Urinary bladder (tissue), 4 donors: Measurements from ENCODE around the gene ARNT2. TPM values are rescaled to one million over a fixed set of nuclear protein-coding genes. Genes with fewer than 3 reads are reported as not detected.

Experiments used
- DNase-seq: peaks from one replicate; pipeline ENCODE4 v3.0.0-alpha.2; 2015; ENCODE audit errors: extremely low spot score
- H3K27ac ChIP-seq: one replicate; pipeline ENCODE4 v1.5.1; 2013; ENCODE audit warnings: low read depth, mild to moderate bottlenecking, moderate library complexity
- H3K36me3 ChIP-seq: one replicate; pipeline ENCODE4 v1.6.1; 2013; ENCODE audit warnings: mild to moderate bottlenecking, moderate library complexity; ENCODE audit not compliant: insufficient read depth
- H3K4me1 ChIP-seq: one replicate; pipeline ENCODE4 v1.6.1; 2013; ENCODE audit warnings: mild to moderate bottlenecking, moderate library complexity; ENCODE audit not compliant: insufficient read depth
- H3K4me3 ChIP-seq: one replicate; pipeline ENCODE4 v1.5.1; 2013; ENCODE audit warnings: low read depth, low read length
- WGBS: extraction: QIAGEN DNeasy Blood & Tissue Kit; methylation state at CpG from one replicate; pipeline ENCODE4 v1.1.7; 2013; 5-methylcytosine and 5-hydroxymethylcytosine counted together
- polyA plus RNA-seq: library from polyadenylated mRNA; stranded (reverse); fragments of 200-250 nt; gene quantifications from one replicate; pipeline ENCODE4 v1.2.3, GENCODE V29; 2013
- total RNA-seq: library from RNA; depleted of rRNA; stranded (reverse); fragments of >200 nt; gene quantifications from one replicate; pipeline ENCODE4 v1.2.3, GENCODE V29; 2014
- donor health status: healthy with polysubstance abuse.
- donor health status: healthy.

The ARNT2 gene
- total and polyA plus RNA-seq, 2 donors: 6.3 to 9.7 TPM

DNA sequence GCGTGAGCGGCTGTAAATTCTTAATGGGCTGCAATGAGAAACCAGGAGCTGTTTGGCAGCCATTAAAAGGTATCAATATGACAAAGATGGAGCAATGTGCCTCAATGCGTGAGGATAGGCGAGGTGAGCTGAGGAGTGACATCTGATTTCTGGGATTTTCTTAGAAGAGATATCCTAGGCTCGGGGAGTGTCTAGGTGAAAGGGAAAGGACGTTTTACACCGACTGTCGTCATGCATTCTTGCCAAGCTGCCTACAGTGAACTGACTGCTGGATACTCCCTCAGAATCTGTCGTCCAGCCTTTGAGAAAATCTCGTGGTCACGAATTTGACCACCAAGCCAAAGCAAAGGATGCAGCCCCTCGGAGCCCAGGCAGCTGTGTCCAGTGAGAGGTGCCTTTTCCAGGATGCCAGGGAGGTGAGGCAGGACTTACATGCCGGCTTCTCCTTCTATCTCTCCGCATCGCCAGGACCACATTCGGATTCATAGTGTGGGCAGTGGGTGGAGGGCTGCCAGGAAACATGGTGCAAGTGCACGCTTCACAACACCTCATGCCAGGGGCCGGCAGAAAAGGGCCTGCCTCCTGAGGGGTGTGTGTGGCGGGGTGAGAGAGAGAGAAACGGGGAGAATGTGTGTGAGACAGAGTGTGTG lies 210.7 kb downstream of the ARNT2 start:
- 94% methylated on average over 20 of the region's 20 CpGs for WGBS
- Histone ChIP-seq H3K36me3 (no peaks in the 10 kb centered on the region), H3K4me1 (no peaks in the 10 kb centered on the region), H3K27ac (no peak overlapping the region), H3K4me3 (no peak overlapping the region)
- no peak for DNase-seq

DNA sequence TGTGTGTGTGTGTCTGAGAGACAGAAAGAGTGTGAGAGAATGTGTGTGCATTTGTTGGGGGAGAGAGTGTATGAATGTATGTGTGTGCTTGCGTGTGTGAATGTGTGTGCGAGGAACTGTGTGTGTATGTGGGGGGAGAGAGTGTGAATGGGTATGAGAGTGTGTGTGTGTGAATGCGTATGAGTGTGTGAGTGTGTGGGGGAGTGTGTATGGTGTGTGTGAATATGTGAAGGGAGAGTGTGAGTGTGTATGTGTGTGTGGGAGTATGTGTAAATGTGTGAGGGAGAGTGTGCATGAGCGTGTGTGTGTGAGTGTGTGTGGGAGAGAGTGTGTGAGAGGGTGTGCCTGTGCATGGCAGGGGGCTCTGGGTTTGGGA lies 211.2 kb downstream of the ARNT2 start:
- H3K4me1 ChIP-seq: no peaks in the 10 kb centered on the region
- H3K36me3 ChIP-seq: no peaks in the 10 kb centered on the region
- DNase-seq: no peak
- no peak overlapping the region for H3K27ac ChIP-seq
- WGBS: 97% methylated on average over 4 of the region's 4 CpGs
- H3K4me3 ChIP-seq: no peak overlapping the region

DNA sequence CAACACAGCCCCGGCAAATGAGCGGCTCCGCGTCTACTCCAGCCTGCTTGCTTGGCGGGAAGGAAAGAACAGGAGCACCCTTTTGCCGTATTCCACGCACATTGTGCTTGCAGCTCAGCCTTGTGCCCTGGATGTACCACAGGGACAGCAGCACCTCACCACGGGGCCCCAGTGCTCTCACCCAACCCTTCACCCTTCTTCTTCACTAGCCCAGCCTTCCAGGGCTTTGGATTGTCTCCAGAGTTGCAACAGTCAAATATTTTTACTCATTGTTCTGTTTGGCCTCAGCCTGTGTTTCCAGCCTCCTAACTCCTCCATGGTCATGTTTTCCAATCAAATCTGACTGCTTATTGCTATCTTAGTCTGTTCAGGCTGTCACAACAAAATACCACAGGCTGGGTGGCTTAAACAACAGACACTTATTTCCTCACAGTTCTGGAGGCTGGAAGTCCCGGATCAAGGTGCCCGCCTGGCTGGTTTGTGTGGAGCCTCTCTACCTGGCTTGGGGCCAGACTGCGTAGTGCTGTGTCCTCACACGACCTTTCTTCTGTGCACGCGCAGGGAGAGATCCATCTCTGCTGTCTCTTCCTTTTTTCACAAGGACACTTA lies 211.7 kb downstream of the ARNT2 start:
- Histone ChIP-seq H3K36me3 (no peaks in the 10 kb centered on the region), H3K4me1 (no peaks in the 10 kb centered on the region), H3K27ac (no peak overlapping the region), H3K4me3 (no peak overlapping the region)
- 53% methylated on average over 14 of the region's 14 CpGs for WGBS
- DNase-seq: no peak

DNA sequence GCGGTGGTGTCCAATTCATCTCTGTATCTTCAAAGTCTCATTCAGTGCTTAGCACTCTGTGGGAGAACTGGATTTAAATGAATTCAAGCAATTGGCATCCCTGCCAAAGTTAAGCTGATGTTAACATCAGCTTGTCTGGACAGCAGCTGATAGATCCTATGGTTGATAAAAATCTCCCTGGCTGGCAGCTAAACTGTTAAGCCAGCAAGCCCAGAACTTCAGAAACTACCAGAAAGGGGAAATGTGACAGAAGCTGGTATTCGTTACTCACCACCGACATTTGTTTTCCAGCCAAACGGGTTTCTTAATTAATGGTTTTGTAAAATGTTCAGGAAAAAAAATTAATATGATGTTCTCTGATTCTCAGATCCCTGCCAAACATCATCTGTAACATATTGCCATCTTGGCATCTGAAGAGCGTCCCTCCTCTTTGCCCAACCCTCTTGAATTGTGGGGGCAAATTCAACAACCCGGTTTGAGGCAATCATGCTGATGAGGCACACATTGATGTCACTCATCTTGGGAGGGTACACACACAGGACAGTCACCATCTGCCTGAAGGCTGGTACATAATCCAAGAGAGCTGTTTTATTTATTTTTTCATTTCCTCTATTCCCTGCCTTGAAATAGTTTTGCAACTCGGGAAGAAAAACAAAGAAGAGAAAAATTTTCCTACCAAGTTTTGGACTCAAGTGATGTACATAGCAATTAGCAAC lies 214.7 kb downstream of the ARNT2 start:
- no peak overlapping the region for H3K4me3 ChIP-seq
- WGBS: 66% methylated on average over 7 of the region's 7 CpGs

DNA sequence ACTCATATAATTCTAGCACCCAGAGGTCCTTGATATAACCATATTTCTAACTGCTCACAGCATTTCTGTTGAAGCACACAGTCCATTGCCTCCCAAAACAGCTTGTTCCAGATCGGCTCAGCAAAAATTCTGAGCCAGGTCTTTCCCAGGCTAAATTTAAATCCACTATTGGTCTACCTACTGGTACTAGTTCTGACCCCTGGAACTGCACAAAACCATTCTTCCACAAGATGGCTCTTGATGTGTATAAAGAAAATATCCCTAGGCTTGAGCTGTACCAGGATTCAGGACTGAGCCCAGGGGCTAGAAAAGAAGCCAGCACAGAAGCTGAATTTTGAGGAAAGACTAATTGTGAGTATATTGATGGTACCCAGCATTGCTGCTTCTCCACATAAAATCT lies 215.5 kb downstream of the ARNT2 start:
- Histone ChIP-seq H3K4me1 (no peaks in the 10 kb centered on the region), H3K27ac (no peak overlapping the region), H3K4me3 (no peak overlapping the region), H3K36me3 (no peaks in the 10 kb centered on the region)
- 45% methylated on average over 1 of the region's 1 CpG for whole genome bisulfite sequencing
- DNase-seq: no peak

More for the DNA sequence above, 214.7 kb downstream of the ARNT2 start:
- DNase-seq: no peak
- no peaks in the 10 kb centered on the region for H3K36me3 ChIP-seq
- no peaks in the 10 kb centered on the region for H3K4me1 ChIP-seq
- no peak overlapping the region for H3K27ac ChIP-seq

DNA sequence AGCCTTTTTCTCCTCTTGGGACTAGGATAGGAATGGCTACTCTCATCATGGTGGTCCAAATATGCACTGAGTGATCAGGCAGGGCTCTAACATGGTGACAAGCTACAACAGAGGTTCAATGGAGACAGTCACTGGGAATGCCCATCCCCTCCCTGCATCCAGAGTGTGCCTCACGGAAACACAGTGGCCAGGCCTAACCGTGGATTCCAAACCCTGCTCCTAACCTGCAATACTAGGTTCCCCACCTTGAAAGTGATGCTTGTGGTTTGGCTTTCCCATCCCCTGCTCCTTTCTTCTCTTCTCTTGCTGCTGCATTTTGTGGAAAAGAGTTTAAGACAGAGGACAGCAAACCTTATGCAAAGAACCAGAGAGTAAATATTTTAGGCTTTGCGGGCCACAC lies 216.0 kb downstream of the ARNT2 start:
- H3K27ac ChIP-seq: no peak overlapping the region
- no peaks in the 10 kb centered on the region for H3K36me3 ChIP-seq
- H3K4me3 ChIP-seq: no peak overlapping the region
- 92% methylated on average over 3 of the region's 3 CpGs for WGBS
- H3K4me1 ChIP-seq: no peaks in the 10 kb centered on the region
- no peak for DNase-seq

DNA sequence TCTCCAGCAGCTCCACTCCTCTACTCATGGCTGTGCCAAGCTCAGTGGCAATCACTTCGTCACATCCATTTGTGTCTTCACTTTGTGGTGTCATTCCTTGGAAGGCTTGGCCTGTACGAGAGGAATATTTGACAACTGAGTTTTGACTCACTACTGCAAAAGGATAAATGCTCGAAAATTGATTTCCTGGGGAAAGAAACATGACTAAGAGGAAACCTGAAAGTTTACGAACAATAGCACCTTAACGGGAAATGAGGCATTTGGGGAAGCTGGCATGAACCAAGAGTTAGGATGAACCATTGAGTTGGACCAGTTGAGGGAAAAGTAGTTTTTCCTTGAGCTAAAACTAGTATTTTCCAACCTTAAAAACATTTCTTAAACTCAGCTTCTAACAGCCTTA lies 216.7 kb downstream of the ARNT2 start:
- Histone ChIP-seq H3K36me3 (no peaks in the 10 kb centered on the region), H3K4me1 (no peaks in the 10 kb centered on the region), H3K27ac (no peak overlapping the region), H3K4me3 (no peak overlapping the region)
- 69% methylated on average over 5 of the region's 5 CpGs for WGBS
- no peak for DNase-seq

DNA sequence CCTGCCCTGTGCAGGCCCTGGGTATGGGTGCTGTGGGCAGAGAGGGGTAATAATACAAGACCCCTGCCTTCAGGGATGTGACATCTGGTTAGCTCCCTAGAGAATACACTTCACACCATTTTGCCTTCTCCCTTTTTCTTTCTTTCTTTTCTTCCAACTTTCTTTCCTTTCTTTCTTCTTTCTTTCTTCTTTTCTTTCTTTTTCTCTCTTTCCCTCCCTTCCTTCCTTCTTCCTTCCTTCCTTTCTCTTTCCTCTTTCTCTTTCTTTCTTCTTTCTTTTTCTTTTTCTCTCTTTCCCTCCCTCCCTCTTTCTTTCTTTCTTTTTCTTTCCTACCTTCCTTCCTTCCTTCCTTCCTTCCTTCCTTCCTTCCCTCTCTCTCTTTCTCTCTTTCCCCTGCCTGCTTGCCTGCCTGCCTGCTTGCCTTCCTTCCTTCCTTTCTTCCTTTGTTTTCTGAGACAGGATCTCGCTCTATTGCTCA lies 222.5 kb downstream of the ARNT2 start:
- no peak for DNase-seq
- Histone ChIP-seq H3K36me3 (no peaks in the 10 kb centered on the region), H3K4me3 (no peak overlapping the region), H3K4me1 (no peaks in the 10 kb centered on the region), H3K27ac (no peak overlapping the region)
- WGBS: 97% methylated on average over 1 of the region's 1 CpG

DNA sequence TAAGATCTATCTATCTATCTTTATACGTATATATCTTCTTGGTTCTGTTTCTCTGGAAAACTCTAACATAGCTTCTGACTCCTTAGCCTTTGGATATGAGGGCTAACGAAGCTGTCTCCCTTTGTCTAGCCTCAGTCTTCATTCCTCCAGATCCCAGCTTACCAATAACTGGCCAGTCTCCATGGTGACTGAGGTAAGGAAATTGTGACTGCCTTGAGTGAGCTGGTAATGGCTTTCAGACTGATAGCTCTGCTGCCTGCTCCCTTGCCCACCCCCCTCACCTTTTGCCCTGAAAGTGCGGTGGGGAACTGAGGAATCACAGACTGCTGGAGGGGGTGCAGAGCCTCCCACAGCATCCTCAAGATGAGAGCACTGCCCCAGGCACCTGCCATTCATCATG lies 225.2 kb downstream of the ARNT2 start:
- no peak overlapping the region for H3K4me3 ChIP-seq
- no peak for DNase-seq
- no peaks in the 10 kb centered on the region for H3K36me3 ChIP-seq
- 90% methylated on average over 3 of the region's 3 CpGs for WGBS
- H3K4me1 ChIP-seq: no peaks in the 10 kb centered on the region
- no peak overlapping the region for H3K27ac ChIP-seq

DNA sequence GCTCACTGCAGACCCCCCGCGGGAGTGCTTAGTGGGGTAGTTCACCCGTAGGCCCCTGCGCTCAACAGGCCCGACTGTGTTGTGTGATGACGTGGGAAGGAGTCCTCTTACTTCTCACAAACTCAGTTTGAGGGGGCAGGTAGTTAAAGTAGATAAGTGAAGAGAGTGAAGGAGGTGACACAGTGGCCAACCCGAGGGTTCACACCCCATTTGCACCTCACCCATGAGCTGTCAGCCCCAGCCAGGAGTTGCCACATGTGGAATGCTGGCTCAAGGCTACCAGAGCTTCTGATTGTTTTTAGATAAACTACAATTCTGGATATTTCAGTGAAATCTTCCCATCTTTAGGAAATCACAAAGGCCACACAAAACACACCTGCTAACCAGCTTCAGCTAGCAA lies 226.8 kb downstream of the ARNT2 start:
- no peak overlapping the region for H3K27ac ChIP-seq
- no peaks in the 10 kb centered on the region for H3K4me1 ChIP-seq
- WGBS: 93% methylated on average over 7 of the region's 7 CpGs
- DNase-seq: no peak
- H3K36me3 ChIP-seq: no peaks in the 10 kb centered on the region
- no peak overlapping the region for H3K4me3 ChIP-seq

DNA sequence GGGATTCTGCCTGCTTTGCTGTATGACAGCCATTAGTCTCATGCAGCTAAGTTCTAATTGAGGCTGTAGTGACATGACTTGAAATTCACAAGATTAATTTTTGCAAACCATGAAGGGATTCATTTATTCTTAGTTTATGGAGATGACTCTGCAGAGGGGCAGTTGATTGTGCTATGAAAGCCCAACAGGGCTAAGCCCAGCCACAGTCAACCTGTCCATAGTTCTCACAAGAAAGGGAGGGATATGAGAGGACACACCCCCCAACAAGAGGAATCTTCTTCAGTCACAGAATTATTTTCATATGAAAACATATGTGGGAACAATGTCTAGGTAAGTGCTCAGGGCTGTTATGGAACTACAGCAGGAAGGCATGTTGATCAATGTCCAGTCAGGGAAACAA lies 229.0 kb downstream of the ARNT2 start:
- no peak for DNase-seq

DNA sequence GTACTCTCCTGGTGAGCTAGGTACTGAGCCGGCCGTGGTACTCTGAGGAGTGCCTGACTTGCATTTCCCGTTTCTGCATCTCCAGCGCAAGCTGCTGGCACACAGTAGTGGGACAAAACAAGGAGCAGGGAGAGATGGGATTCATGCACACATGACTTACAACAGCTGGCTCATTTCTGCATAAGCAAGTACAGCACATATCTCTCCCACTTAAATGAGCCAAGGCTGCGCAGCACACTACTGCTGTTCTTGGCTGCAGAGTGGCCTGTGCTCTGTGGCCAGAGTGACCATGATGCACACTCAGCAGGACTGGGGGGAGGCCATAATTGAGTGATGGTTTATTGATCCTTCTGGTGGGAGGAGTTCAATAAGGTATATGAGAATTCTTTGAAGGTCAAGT lies 231.8 kb downstream of the ARNT2 start:
- Histone ChIP-seq H3K27ac (no peak overlapping the region), H3K4me3 (no peak overlapping the region), H3K36me3 (no peaks in the 10 kb centered on the region), H3K4me1 (no peaks in the 10 kb centered on the region)
- DNase-seq: no peak
- 54% methylated on average over 5 of the region's 5 CpGs for WGBS

More for the DNA sequence above, 229.0 kb downstream of the ARNT2 start:
- H3K36me3 ChIP-seq: no peaks in the 10 kb centered on the region
- no peak overlapping the region for H3K4me3 ChIP-seq
- no peaks in the 10 kb centered on the region for H3K4me1 ChIP-seq
- H3K27ac ChIP-seq: no peak overlapping the region

DNA sequence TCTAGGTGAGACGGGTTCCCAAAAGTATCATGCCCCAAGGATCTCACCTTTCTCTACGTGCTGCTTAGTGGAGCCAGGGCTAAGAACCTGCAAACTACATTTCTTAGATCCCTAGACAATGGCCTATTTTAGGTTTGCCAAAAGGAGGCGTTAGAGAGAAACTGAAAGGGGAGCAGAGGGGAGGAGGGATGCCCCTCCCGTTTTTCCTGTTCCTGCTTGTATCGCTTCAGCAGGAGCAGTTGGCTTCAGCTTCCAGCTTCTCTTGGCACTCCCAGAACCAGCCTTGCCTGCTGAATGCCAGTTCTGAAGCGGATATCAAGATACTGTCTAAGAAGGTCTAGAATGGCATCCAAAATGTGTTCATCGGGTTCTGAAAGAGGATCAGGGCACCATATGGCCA lies 232.5 kb downstream of the ARNT2 start:
- no peak for DNase-seq
- Histone ChIP-seq H3K4me3 (no peak overlapping the region), H3K4me1 (no peaks in the 10 kb centered on the region), H3K36me3 (no peaks in the 10 kb centered on the region), H3K27ac (no peak overlapping the region)
- 66% methylated on average over 7 of the region's 7 CpGs for WGBS

DNA sequence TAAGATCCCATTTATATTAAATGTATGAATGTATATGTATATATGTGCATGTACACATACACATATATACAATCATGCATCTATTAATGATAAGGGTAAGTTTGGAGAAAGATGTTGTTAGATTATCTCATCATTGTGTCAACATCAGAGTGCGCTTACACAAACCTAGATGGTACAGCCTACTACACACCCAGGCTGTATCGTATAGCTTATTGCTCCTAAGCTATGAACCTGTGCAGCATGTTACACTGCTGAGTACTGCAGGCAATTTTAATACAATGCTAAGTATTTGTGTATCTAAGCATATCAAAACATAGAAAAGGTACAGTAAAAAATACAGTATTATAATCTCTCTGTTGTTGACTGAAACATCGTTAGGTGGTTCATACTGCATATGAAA lies 233.6 kb downstream of the ARNT2 start:
- Histone ChIP-seq H3K27ac (no peak overlapping the region), H3K4me3 (no peak overlapping the region), H3K4me1 (no peaks in the 10 kb centered on the region), H3K36me3 (no peaks in the 10 kb centered on the region)
- DNase-seq: no peak
- WGBS: 79% methylated on average over 3 of the region's 3 CpGs
